ENCODE data around the gene NCR3LG1. TPM values are rescaled to one million over a fixed set of nuclear protein-coding genes. Genes with fewer than 3 reads are reported as not detected.
A peak's percentile ranks its signal among the peaks of the same experiment; 100 is the strongest.

Gene NCR3LG1
- total RNA-seq, 2 experiments from 2014 or later, result 7.7 to 23.0 TPM

- intact Hi-C loops (cut with micrococcal nuclease; ENCODE audit: unreplicated experiment), result no loop called here
- Histone ChIP-seq H4K20me1 (ENCODE audit: insufficient read depth, low read length) (no peaks in the 10 kb centered on the region), H3K36me3 (ENCODE audit: insufficient read depth, low read length) (peaks cover 92% of the 10 kb centered on the region), H3K79me2 (ENCODE audit: insufficient read depth, low read depth, low read length) (no peaks in the 10 kb centered on the region), H3K4me3 (ENCODE audit: low read depth, low read length, poor library complexity, severe bottlenecking) (no peak overlapping the region), H3K4me2 (ENCODE audit: low read length) (no peak overlapping the region), H3K9me3 (ENCODE audit: low read length) (peaks cover 39% of the 10 kb centered on the region), H3K9me2 (ENCODE audit: insufficient read depth, low read length) (no peaks in the 10 kb centered on the region), H2AFZ (ENCODE audit: low read length) (no peak overlapping the region), H3K27ac (ENCODE audit: low read depth, low read length, poor library complexity, severe bottlenecking) (no peak overlapping the region), H3K4me1 (ENCODE audit: insufficient read depth, low read length, poor library complexity, severe bottlenecking) (no peaks in the 10 kb centered on the region)
- TF ChIP-seq EZH2phosphoT487 (IDR thresholded peaks at IDR 0.05; ENCODE audit: borderline replicate concordance, low read depth, low read length) (no peak), CTCF (conservative IDR thresholded peaks at IDR 0.05; ENCODE audit: low read length) (no peak)
- no peak for DNase-seq (ENCODE audit: low spot score)
- POLR2A ChIA-PET, result no interaction called here
- CTCF ChIA-PET (ENCODE audit: unreplicated experiment), result no interaction called here
- BruUV-seq (replicated peaks), result no TSS peak
These were observed 18.2 kb downstream of the NCR3LG1 start for GRCh38 chr11:17369684-17370243.

GRCh38 chr11:17371614-17372013, 20.0 kb downstream of the NCR3LG1 start:
- H3K9me2 ChIP-seq (ENCODE audit: insufficient read depth, low read length), result no peaks in the 10 kb centered on the region
- no peak overlapping the region for H3K27ac ChIP-seq (ENCODE audit: low read depth, low read length, poor library complexity, severe bottlenecking)
- peaks cover 99% of the 10 kb centered on the region for H3K36me3 ChIP-seq (ENCODE audit: insufficient read depth, low read length)
- H3K4me2 ChIP-seq (ENCODE audit: low read length), result no peak overlapping the region
- BruUV-seq (replicated peaks), result no TSS peak
- no peak overlapping the region for H3K4me3 ChIP-seq (ENCODE audit: low read depth, low read length, poor library complexity, severe bottlenecking)
- no peaks in the 10 kb centered on the region for H3K79me2 ChIP-seq (ENCODE audit: insufficient read depth, low read depth, low read length)
- peaks cover 39% of the 10 kb centered on the region for H3K9me3 ChIP-seq (ENCODE audit: low read length)
- POLR2A ChIA-PET, result no interaction called here
- intact Hi-C loops (cut with micrococcal nuclease; ENCODE audit: unreplicated experiment), result no loop called here
- TF ChIP-seq EZH2phosphoT487 (IDR thresholded peaks at IDR 0.05; ENCODE audit: borderline replicate concordance, low read depth, low read length) (no peak), CTCF (conservative IDR thresholded peaks at IDR 0.05; ENCODE audit: low read length) (no peak)
- CTCF ChIA-PET (ENCODE audit: unreplicated experiment), result no interaction called here
- no peaks in the 10 kb centered on the region for H3K4me1 ChIP-seq (ENCODE audit: insufficient read depth, low read length, poor library complexity, severe bottlenecking)
- DNase-seq (ENCODE audit: low spot score), result peak; percentile 57
- no peaks in the 10 kb centered on the region for H4K20me1 ChIP-seq (ENCODE audit: insufficient read depth, low read length)
- H2AFZ ChIP-seq (ENCODE audit: low read length), result no peak overlapping the region

- peaks cover 86% of the 10 kb centered on the region for H3K36me3 ChIP-seq (ENCODE audit: insufficient read depth, low read length)
- no peak for TF ChIP-seq CTCF (conservative IDR thresholded peaks at IDR 0.05; ENCODE audit: low read length)
- no peak for TF ChIP-seq EZH2phosphoT487 (IDR thresholded peaks at IDR 0.05; ENCODE audit: borderline replicate concordance, low read depth, low read length)
- no peaks in the 10 kb centered on the region for H4K20me1 ChIP-seq (ENCODE audit: insufficient read depth, low read length)
- peaks cover 28% of the 10 kb centered on the region for H3K9me3 ChIP-seq (ENCODE audit: low read length)
- H3K9me2 ChIP-seq (ENCODE audit: insufficient read depth, low read length), result no peaks in the 10 kb centered on the region
- H3K4me1 ChIP-seq (ENCODE audit: insufficient read depth, low read length, poor library complexity, severe bottlenecking), result no peaks in the 10 kb centered on the region
- no peak overlapping the region for H3K27ac ChIP-seq (ENCODE audit: low read depth, low read length, poor library complexity, severe bottlenecking)
- no peaks in the 10 kb centered on the region for H3K79me2 ChIP-seq (ENCODE audit: insufficient read depth, low read depth, low read length)
- intact Hi-C loops (cut with micrococcal nuclease; ENCODE audit: unreplicated experiment), result no loop called here
- ChIA-PET POLR2A (no interaction called here), CTCF (ENCODE audit: unreplicated experiment) (no interaction called here)
- H2AFZ ChIP-seq (ENCODE audit: low read length), result no peak overlapping the region
- H3K4me2 ChIP-seq (ENCODE audit: low read length), result no peak overlapping the region
- BruUV-seq (replicated peaks), result no TSS peak
- DNase-seq (ENCODE audit: low spot score), result no peak
- no peak overlapping the region for H3K4me3 ChIP-seq (ENCODE audit: low read depth, low read length, poor library complexity, severe bottlenecking)
These were observed 23.9 kb downstream of the NCR3LG1 start for GRCh38 chr11:17375547-17375946.
